Measurements from ENCODE around the gene ZDHHC8.

Gene ZDHHC8

DNA sequence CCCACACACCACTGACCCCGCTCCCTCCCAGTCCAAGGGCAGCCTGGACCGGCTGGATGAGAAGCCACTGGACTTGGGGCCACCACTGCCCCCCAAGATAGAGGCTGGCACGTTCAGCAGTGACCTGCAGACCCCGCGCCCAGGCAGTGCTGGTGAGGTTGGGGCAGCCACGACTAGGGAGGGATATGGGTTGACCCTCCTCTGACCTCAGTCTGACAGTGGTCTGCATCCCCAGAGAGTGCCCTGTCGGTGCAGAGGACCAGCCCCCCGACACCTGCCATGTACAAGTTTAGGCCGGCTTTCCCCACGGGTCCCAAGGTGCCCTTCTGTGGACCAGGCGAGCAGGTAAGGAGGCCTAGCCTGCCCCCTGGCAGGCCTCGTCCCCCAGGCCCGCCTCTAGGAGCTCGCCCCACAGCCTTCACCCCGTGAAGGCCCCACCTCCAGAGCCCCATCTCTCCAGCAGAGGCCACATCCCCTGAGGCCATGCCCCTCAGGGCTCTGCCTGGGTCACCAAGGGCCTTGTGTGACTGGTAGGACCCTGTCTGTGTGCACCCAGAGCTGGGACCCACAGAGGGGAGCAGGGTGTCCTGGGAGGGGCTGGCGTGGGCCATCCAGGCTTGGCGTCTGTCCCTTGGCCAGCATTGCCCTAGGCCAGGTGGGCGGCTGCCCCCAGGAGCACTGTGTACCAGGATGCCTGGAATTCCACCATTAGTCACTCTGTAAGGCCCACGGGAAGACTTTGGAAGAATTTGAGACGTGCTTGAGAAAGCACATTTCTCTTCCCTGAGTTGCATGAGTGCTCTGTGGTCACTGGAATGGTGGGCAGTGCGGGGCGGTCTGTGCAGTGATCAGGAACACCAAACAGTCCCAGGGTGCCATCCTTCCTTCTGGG lies 9.8 kb downstream of the ZDHHC8 start:
- Mint-ChIP-seq H3K4me3 (no peak overlapping the region), H3K27ac (ENCODE audit: low read depth) (no peak overlapping the region)

DNA sequence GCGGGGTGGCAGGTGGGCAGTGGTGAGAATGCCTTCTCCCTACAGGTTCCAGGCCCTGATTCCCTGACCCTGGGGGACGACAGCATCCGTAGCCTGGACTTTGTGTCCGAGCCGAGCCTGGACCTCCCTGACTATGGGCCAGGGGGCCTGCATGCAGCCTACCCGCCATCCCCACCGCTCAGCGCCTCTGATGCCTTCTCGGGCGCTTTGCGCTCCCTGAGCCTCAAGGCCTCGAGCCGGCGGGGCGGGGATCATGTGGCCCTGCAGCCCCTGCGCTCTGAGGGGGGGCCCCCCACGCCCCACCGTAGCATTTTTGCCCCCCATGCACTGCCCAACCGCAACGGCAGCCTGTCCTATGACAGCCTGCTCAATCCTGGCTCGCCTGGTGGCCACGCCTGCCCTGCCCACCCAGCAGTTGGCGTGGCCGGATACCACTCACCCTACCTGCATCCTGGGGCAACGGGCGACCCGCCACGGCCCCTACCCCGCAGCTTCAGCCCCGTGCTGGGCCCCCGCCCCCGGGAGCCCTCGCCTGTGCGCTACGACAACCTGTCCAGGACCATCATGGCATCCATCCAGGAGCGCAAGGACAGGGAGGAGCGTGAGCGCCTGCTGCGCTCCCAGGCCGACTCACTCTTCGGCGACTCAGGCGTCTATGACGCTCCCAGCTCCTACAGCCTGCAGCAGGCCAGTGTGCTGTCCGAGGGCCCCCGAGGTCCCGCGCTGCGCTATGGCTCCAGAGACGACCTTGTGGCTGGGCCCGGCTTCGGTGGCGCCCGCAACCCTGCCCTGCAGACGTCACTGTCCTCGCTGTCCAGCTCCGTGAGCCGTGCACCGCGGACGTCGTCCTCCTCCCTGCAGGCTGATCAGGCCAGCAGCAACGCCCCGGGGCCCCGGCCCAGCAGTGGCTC lies 11.4 kb downstream of the ZDHHC8 start:
- ATAC-seq (replicated peaks; ENCODE audit: extremely low read depth, poor library complexity, severe bottlenecking) (no peak), DNase-seq (ENCODE audit: low spot score in 2 of 2) (no peak)
- Mint-ChIP-seq H3K9me3 (no peaks in the 10 kb centered on the region), H3K4me1 (peaks cover 5% of the 10 kb centered on the region), H3K27ac (ENCODE audit: low read depth) (no peak overlapping the region), H3K4me3 (no peak overlapping the region), H3K36me3 (ENCODE audit: insufficient read depth) (peaks cover 4% of the 10 kb centered on the region), H3K27me3 (no peaks in the 10 kb centered on the region)

More for the DNA sequence above, 9.8 kb downstream of the ZDHHC8 start:
- Mint-ChIP-seq H3K4me1 (peaks cover 12% of the 10 kb centered on the region), H3K27me3 (no peaks in the 10 kb centered on the region), H3K36me3 (ENCODE audit: insufficient read depth) (peaks cover 4% of the 10 kb centered on the region), H3K9me3 (no peaks in the 10 kb centered on the region)
- DNase-seq (ENCODE audit: low spot score in 2 of 2) (no peak), ATAC-seq (replicated peaks; ENCODE audit: extremely low read depth, poor library complexity, severe bottlenecking) (no peak)

GRCh38 chr22:20143883-20144665 lies 12.5 kb downstream of the ZDHHC8 start:
- no peak overlapping the region for H3K4me3 Mint-ChIP-seq
- peaks cover 2% of the 10 kb centered on the region for H3K36me3 Mint-ChIP-seq (ENCODE audit: insufficient read depth)
- no peaks in the 10 kb centered on the region for H3K27me3 Mint-ChIP-seq

DNA sequence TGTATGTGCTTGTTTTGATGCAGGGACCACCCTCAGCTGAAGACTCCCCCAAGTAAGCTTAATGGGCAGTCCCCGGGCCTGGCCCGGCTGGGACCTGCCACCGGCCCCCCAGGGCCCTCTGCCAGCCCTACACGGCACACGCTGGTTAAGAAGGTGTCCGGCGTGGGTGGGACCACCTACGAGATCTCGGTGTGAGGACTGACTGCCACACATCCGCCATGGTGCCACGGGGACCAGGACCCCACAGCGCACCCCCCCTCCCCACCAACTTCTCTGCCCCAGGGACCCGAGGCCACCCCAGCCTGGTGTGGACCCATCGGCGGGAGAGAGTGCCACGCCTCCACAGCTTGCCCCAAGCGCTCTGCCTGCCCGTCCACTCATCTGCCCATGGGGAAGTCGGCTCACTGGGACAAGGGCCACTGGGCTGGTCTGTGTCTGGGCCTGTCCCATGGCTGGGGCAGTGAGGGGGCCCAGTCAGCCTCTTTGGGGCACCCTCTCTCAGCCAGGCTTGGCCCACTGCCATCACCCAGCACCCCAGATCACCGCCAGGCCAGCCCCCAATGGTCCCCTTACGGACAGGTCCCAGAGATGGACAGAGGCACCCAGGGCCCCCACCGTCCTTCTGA lies 13.7 kb downstream of the ZDHHC8 start:
- no peaks in the 10 kb centered on the region for H3K9me3 Mint-ChIP-seq
- ATAC-seq (replicated peaks; ENCODE audit: extremely low read depth, poor library complexity, severe bottlenecking) (no peak), DNase-seq (ENCODE audit: low spot score in 2 of 2) (no peak)
- peaks cover 2% of the 10 kb centered on the region for H3K36me3 Mint-ChIP-seq (ENCODE audit: insufficient read depth)
- no peaks in the 10 kb centered on the region for H3K4me1 Mint-ChIP-seq
- no peak overlapping the region for H3K4me3 Mint-ChIP-seq
- no peaks in the 10 kb centered on the region for H3K27me3 Mint-ChIP-seq
- H3K27ac Mint-ChIP-seq (ENCODE audit: low read depth), result no peak overlapping the region

More at GRCh38 chr22:20143883-20144665, 12.5 kb downstream of the ZDHHC8 start:
- ATAC-seq (replicated peaks; ENCODE audit: extremely low read depth, poor library complexity, severe bottlenecking) (no peak), DNase-seq (ENCODE audit: low spot score in 2 of 2) (no peak)
- no peak overlapping the region for H3K27ac Mint-ChIP-seq (ENCODE audit: low read depth)
- no peaks in the 10 kb centered on the region for H3K4me1 Mint-ChIP-seq
- H3K9me3 Mint-ChIP-seq, result no peaks in the 10 kb centered on the region

DNA sequence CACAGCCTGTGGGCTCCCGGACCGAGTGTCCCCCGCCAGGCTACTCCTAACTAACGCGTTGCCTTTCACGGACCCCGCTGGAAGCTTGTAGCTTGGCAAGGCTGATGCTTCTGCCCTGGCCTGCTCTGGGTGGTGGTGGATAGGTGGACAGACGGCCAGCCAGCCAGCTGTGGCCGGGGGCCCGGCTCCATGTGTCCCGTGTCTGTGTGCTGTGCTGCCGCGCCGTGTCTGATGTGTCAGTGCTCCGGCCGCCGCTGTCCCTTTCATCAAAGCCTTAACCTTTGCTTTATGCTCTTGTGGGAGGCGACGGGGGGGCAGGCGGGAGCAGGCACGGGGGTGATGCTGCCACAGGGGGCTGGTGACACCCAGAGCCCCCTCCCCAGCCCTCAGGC lies 14.2 kb downstream of the ZDHHC8 start:
- Mint-ChIP-seq H3K27ac (ENCODE audit: low read depth) (no peak overlapping the region), H3K36me3 (ENCODE audit: insufficient read depth) (peaks cover 2% of the 10 kb centered on the region), H3K4me1 (no peaks in the 10 kb centered on the region), H3K4me3 (no peak overlapping the region), H3K27me3 (no peaks in the 10 kb centered on the region), H3K9me3 (no peaks in the 10 kb centered on the region)
- ATAC-seq (replicated peaks; ENCODE audit: extremely low read depth, poor library complexity, severe bottlenecking), result no peak
- no peak for DNase-seq (ENCODE audit: low spot score in 2 of 2)

DNA sequence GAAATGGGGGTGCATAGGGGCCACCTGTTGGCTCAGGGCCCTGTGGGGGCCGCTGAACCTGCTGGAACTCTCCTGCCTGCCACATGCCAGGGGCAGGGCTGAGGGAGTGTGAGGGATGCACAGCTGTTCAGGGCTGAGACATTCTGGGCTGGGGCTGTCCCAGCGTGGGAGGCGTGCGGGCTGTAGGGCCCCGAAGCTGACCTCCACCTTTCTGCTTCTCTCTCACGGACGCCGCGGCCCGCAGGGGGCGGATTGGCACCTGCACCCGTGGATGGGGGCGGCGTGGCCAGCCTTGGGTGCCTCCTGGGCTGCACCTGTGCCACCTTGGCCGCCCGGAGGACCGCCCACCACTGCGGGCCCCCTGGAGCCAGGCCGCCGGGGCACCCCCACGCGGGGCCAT lies 15.2 kb downstream of the ZDHHC8 start:
- Mint-ChIP-seq H3K27me3 (no peaks in the 10 kb centered on the region), H3K27ac (ENCODE audit: low read depth) (no peak overlapping the region), H3K4me3 (no peak overlapping the region), H3K9me3 (no peaks in the 10 kb centered on the region), H3K4me1 (no peaks in the 10 kb centered on the region), H3K36me3 (ENCODE audit: insufficient read depth) (peaks cover 2% of the 10 kb centered on the region)
- no peak for ATAC-seq (replicated peaks; ENCODE audit: extremely low read depth, poor library complexity, severe bottlenecking)
- DNase-seq (ENCODE audit: low spot score in 2 of 2), result no peak

DNA sequence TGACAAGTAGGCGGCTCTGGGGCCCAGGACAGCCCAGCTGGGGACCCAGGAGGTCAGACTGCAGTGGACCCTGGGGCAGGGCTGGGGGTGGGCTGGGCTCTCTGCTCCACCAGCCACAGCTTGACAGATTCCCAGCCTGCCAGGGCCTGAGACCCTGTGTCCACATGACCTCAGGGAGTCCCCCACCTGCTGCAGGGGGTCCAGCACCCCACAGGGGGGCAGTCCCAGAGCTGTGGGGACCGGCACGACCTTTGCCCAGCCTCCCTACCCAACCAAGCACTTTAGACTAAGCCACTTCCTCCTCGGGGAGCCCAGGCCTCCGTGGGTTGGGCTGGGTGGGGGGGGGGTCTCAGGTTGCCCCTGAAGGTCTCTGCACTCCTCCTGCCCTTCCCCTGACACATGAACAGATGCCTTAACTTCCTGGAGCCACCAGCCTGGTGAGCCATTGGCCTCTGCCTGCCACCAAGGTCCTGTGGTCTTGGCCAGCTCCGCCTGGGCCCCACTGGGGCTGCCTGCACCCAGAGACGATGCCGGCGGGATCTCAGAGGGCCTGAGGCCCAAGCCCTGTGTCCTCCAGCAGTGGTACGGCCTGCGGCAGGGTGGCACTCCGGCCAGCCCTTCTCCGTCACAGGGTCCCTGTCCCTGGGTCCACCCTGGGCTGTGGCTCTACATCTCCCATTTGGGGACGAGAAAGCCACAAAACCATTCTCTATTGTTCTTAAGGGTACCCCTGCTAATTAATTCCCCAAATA lies 15.8 kb downstream of the ZDHHC8 start:
- H3K9me3 Mint-ChIP-seq, result no peaks in the 10 kb centered on the region
- no peak overlapping the region for H3K27ac Mint-ChIP-seq (ENCODE audit: low read depth)
- DNase-seq (ENCODE audit: low spot score in 2 of 2), result no peak
- H3K27me3 Mint-ChIP-seq, result no peaks in the 10 kb centered on the region
- H3K4me3 Mint-ChIP-seq, result no peak overlapping the region
- no peaks in the 10 kb centered on the region for H3K4me1 Mint-ChIP-seq
- no peak for ATAC-seq (replicated peaks; ENCODE audit: extremely low read depth, poor library complexity, severe bottlenecking)
- peaks cover 2% of the 10 kb centered on the region for H3K36me3 Mint-ChIP-seq (ENCODE audit: insufficient read depth)

DNA sequence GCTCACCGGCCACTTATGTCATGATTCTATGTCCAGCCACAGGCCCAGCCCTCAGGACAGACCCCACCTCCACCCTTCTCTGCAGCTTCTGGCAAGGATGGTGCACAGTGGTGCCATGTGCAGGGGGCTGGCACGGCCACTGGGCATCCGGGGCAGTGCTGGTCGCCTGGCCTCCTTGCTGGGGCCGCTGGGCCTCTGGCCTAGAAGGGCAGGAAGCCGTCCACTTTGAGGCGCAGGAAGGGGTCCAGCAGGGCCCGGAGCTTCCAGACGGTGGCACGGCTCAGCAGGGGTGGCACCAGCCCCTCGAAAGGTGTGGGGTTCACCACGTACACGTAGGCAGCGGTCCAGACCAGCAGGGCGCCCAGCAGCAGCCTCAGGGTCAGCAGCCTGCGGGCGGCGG lies 16.8 kb downstream of the ZDHHC8 start:
- Mint-ChIP-seq H3K36me3 (ENCODE audit: insufficient read depth) (peaks cover 2% of the 10 kb centered on the region), H3K4me1 (no peaks in the 10 kb centered on the region), H3K27me3 (no peaks in the 10 kb centered on the region), H3K4me3 (no peak overlapping the region), H3K9me3 (no peaks in the 10 kb centered on the region), H3K27ac (ENCODE audit: low read depth) (no peak overlapping the region)
- DNase-seq (ENCODE audit: low spot score in 2 of 2) (no peak), ATAC-seq (replicated peaks; ENCODE audit: extremely low read depth, poor library complexity, severe bottlenecking) (no peak)

DNA sequence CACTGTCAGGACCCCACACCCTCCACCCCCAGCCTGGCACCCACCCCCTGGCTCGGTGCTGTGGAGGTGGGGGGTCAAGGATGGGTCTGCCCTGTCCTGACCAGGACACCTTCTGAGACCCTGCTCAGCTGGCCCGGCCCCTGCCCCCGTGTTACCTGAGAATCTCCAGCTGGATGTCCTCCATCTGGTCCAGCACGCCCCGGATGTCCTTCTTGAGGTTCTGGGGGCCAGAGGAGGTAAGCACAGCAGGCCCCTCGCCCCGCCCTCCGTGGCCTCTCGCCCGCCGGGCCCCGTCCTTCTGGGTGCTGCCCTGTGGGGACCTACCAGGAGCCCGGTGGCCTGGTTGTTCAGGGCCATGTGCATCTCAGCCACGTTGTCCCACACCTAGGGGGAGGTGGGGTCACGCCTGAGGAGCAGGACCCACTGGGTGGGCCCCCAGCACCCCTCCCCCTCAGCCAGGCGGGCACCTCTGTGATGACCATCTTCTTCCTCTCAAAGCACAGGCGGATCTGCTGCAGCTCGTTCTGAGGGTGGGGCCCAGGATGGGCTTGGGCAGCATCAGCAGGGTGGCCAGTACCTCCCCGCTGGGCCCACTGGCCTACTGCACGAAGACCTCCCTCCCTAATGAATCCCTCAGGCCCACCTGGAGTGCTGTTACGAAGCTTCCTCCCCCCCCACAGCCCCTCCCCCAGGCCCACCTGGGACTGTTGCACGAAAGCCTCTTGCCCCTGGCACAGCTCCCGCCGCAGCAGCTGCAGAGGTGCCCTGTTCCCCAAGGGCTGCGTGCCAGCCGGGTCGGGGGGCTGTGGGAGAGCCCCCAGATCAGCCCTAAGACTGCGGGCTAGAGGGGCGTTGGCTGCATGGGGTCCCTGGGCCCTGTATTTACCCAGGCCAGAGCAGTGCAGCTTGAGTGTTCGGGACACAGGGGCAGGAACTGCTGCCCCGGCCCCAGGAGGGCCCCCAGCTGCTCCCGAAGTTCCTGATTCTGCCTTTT lies 17.9 kb downstream of the ZDHHC8 start:
- no peaks in the 10 kb centered on the region for H3K9me3 Mint-ChIP-seq
- ATAC-seq (replicated peaks; ENCODE audit: extremely low read depth, poor library complexity, severe bottlenecking) (no peak), DNase-seq (ENCODE audit: low spot score in 2 of 2) (no peak)
- H3K4me1 Mint-ChIP-seq, result no peaks in the 10 kb centered on the region
- H3K4me3 Mint-ChIP-seq, result no peak overlapping the region
- H3K36me3 Mint-ChIP-seq (ENCODE audit: insufficient read depth), result no peaks in the 10 kb centered on the region
- H3K27ac Mint-ChIP-seq (ENCODE audit: low read depth), result no peak overlapping the region
- no peaks in the 10 kb centered on the region for H3K27me3 Mint-ChIP-seq

DNA sequence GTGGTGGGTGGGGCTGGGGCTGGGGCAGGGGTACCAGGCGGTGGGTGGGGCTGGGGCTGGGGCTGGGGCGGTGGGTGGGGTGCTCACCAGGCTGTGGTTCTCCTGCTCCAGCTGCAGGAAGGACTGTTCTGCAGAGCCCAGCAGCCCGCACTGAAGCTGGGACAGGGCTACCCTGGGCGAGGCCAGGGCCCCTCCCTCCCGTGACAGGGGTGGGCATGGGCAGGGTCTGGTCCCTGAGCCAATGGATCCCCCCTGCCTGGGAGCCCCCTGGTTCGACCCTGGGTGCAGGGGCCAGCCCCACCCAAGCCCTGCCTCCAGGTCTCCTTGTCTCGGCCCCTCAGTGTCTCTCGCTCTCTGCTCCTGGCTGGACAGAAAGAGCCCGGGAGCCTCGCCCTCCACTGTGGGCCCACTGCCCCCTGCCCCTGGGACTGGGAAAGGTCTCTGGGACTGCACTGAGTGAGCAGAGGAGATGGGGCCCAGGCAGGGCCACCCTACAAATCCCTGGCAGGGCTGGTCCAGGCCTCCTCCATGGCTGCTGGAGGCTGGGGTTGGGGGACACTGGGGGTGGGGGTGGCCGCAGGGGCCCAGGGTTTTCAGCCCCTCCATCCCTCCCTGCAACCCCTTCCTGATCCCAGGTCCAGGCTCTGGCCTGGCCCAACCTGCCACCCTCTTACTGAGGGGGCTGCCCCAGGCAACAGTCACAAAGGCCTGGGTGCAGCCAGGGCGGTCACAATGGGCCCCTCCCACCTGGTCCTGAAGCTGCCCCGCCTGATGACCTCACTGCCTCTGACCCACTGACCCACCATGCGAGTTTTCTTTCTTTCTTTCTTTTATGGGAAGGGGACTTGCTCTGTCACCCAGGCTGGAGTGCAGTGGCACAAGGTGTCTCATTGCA lies 19.0 kb downstream of the ZDHHC8 start, which contains the start of gene CCDC188:
Gene CCDC188, minus strand, starts transcription at position 675 of the 895 bp plus-strand sequence. Its CDS starts 69 bp downstream, at position 606.
- H3K27me3 Mint-ChIP-seq, result no peaks in the 10 kb centered on the region
- no peak for DNase-seq (ENCODE audit: low spot score in 2 of 2)
- no peak within 1 kb of the TSS for H3K27ac Mint-ChIP-seq (ENCODE audit: low read depth)
- H3K9me3 Mint-ChIP-seq, result no peaks in the 10 kb centered on the region
- H3K4me1 Mint-ChIP-seq, result no peaks in the 10 kb centered on the region
- no peak for ATAC-seq (replicated peaks; ENCODE audit: extremely low read depth, poor library complexity, severe bottlenecking)
- H3K4me3 Mint-ChIP-seq, result no peak within 1 kb of the TSS
- no peaks in the 10 kb centered on the region for H3K36me3 Mint-ChIP-seq (ENCODE audit: insufficient read depth)

Data from central memory CD8-positive, alpha-beta T cell (primary cell).